Panc1 (cell line): ENCODE data around the gene BMP2K. TPM values are rescaled to one million over a fixed set of nuclear protein-coding genes. Genes with fewer than 3 reads are reported as not detected.
A peak's percentile ranks its signal among the peaks of the same experiment; 100 is the strongest.

Experiments used
- ATAC-seq: fragments of 200-7000 bp; cut with Tn5 transposase; 2 replicates; pipeline ENCODE4 v1.9.1; 2020; ENCODE audit warnings: mild to moderate bottlenecking, moderate library complexity
- BruUV-seq: library from RNA; stranded (reverse); fragments of 400-500 nt; replicated peaks from 2 replicates; lab custom pipeline; 2021; lab: Mats Ljungman, UMichigan
- CTCF ChIA-PET: fragments of 300-600 bp; sonication (Branson Sonifier 250); formaldehyde crosslinking; loops from one replicate; lab custom pipeline; 2022; ENCODE audit warnings: antibody characterized with exemption; lab: Charles Lee
- POLR2A ChIA-PET: fragments of 300-600 bp; sonication (Branson Sonifier 250); formaldehyde crosslinking; loops from one replicate; lab custom pipeline; 2022; ENCODE audit warnings: antibody characterized with exemption; lab: Charles Lee
- DNase-seq: peaks from one replicate; pipeline ENCODE4 v3.0.0-alpha.2; 2010; ENCODE audit warnings: low read depth, low spot score
- H3K27ac ChIP-seq: 2 replicates; pipeline ENCODE4 v1.5.1; 2011; ENCODE audit warnings: mild to moderate bottlenecking, low read length, inconsistent platforms
- H3K27me3 ChIP-seq: fragments of 200-500 bp; sonication (Bioruptor generic); 2 replicates; pipeline ENCODE4 v1.6.0; 2014; ENCODE audit warnings: low read length, inconsistent platforms; ENCODE audit not compliant: control insufficient read depth, insufficient read depth
- H3K36me3 ChIP-seq: fragments of 200-500 bp; sonication (Bioruptor generic); 2 replicates; pipeline ENCODE4 v1.5.1; 2014; ENCODE audit warnings: inconsistent platforms, mild to moderate bottlenecking, low read length, moderate library complexity; ENCODE audit not compliant: control insufficient read depth, insufficient read depth
- H3K4me1 ChIP-seq: 2 replicates; pipeline ENCODE4 v1.5.1; 2011; ENCODE audit warnings: inconsistent platforms, mild to moderate bottlenecking, low read length, moderate library complexity; ENCODE audit not compliant: control insufficient read depth, insufficient read depth
- H3K4me3 ChIP-seq, 2 experiments: 2 replicates each; pipeline ENCODE4 v1.5.1; 2011 to 2012; ENCODE audit warnings: low read depth in 2 of 2, low read length in 2 of 2, mild to moderate bottlenecking in 2 of 2, inconsistent platforms in 1 of 2, moderate library complexity in 1 of 2
- H3K9me3 ChIP-seq: fragments of 200-500 bp; sonication (Bioruptor generic); 2 replicates; pipeline ENCODE4 v1.5.1; 2014; ENCODE audit warnings: low read depth, mild to moderate bottlenecking, inconsistent platforms, low read length, moderate library complexity; ENCODE audit not compliant: control insufficient read depth, insufficient read depth
- CTCF ChIP-seq: fragments of 450-650 bp; IDR thresholded peaks from 2 replicates; pipeline ENCODE4 v1.5.1; 2017; ENCODE audit warnings: mild to moderate bottlenecking
- POLR2AphosphoS5 ChIP-seq: IDR thresholded peaks from 2 replicates; pipeline ENCODE4 v1.6.1; 2012; ENCODE audit warnings: mild to moderate bottlenecking, low read depth, low read length, moderate library complexity
- REST ChIP-seq, 2 experiments: IDR thresholded peaks; 2 replicates each; pipeline ENCODE4 v1.6.1; 2011 to 2012; ENCODE audit warnings: low read depth in 2 of 2, control low read depth in 1 of 2, low read length in 1 of 2, mild to moderate bottlenecking in 1 of 2, moderate library complexity in 1 of 2; ENCODE audit not compliant: insufficient read depth in 1 of 2
- SIN3A ChIP-seq: IDR thresholded peaks from 2 replicates; pipeline ENCODE4 v1.6.1; 2012; ENCODE audit warnings: low read depth, mild to moderate bottlenecking, low read length, moderate library complexity, borderline replicate concordance; ENCODE audit not compliant: insufficient read depth
- TCF7L2 ChIP-seq: IDR thresholded peaks from 2 replicates; pipeline ENCODE4 v1.6.1; 2011; ENCODE audit warnings: mild to moderate bottlenecking, low read depth, low read length, inconsistent platforms
- in situ Hi-C: cut with HindIII; loops from 2 replicates; pipeline ENCODE4 v1.10.0; 2016; ENCODE audit warnings: low sequenced_read_pairs, low pct_unique_long_range_greater_than_20kb
- intact Hi-C: fragments of 100-400 bp; cut with micrococcal nuclease; formaldehyde crosslinking; loops from one replicate; pipeline ENCODE4 v1.10.0; 2022; ENCODE audit not compliant: unreplicated experiment
- total RNA-seq: library from RNA; stranded (reverse); gene quantifications from one replicate; pipeline ENCODE4 v1.2.1, GENCODE V29; 2021; ENCODE audit not compliant: unreplicated experiment

BMP2K gene
- total RNA-seq, 1 experiment from 2014 or later: 23.3 TPM

GRCh38 chr4:78936989-78937388, 160.8 kb downstream of the BMP2K start:
- Histone ChIP-seq H3K4me1 (no peaks in the 10 kb centered on the region; the same call in 1 of the 2 replicates), H3K27me3 (no peaks in the 10 kb centered on the region), H3K36me3 (no peaks in the 10 kb centered on the region), H3K9me3 (no peaks in the 10 kb centered on the region), H3K4me3 (no peak overlapping the region), H3K27ac (no peak overlapping the region)
- in situ Hi-C loops (no loop called here), intact Hi-C loops (no loop called here)
- BruUV-seq: no TSS peak
- POLR2A ChIA-PET: no interaction called here
- ATAC-seq: no peak
- no peak for DNase-seq
- CTCF ChIA-PET: no interaction called here
- TF ChIP-seq CTCF (no peak), REST (IDR thresholded peaks at IDR 0.05; ENCODE audit: insufficient read depth in 1 of 2, low read depth in 2 of 2, low read length in 1 of 2) (no peak), TCF7L2 (no peak), SIN3A (no peak), POLR2AphosphoS5 (no peak)

- peak overlapping the region in 1 of 2 experiments; percentile 67; a peak in 3 of 4 replicates for H3K4me3 ChIP-seq
- H3K9me3 ChIP-seq: no peaks in the 10 kb centered on the region
- no peak for TF ChIP-seq POLR2AphosphoS5
- no peak for TF ChIP-seq REST (IDR thresholded peaks at IDR 0.05; ENCODE audit: insufficient read depth in 1 of 2, low read depth in 2 of 2, low read length in 1 of 2)
- TF ChIP-seq CTCF: no peak
- TF ChIP-seq TCF7L2: no peak
- no peak for TF ChIP-seq SIN3A
- no TSS peak for BruUV-seq
- no peaks in the 10 kb centered on the region for H3K36me3 ChIP-seq
- ATAC-seq (no peak), DNase-seq (no peak)
- no peaks in the 10 kb centered on the region for H3K27me3 ChIP-seq
- intact Hi-C loops: no loop called here
- ChIA-PET POLR2A (no interaction called here), CTCF (no interaction called here)
- no peaks in the 10 kb centered on the region; the same call in 1 of the 2 replicates for H3K4me1 ChIP-seq
- in situ Hi-C loops: no loop called here
- H3K27ac ChIP-seq: no peak overlapping the region
These were observed 161.7 kb downstream of the BMP2K start for GRCh38 chr4:78937837-78938236.
